Liver (tissue), 3 donors: ENCODE measurements around the gene RARS1.

Experiments
- CTCF ChIP-seq: fragments of 150-350 bp; IDR thresholded peaks from 2 replicates; pipeline ENCODE4 v1.5.1; 2017; ENCODE audit warnings: improper control_type of control experiment, low read depth, low read length; ENCODE audit not compliant: missing input control
- FOXA2 ChIP-seq: IDR thresholded peaks from 2 replicates; pipeline ENCODE4 v1.6.1; 2016; ENCODE audit warnings: antibody characterized with exemption
- JUND ChIP-seq, 2 donors: IDR thresholded peaks; 2 replicates each; pipeline ENCODE4 v1.6.1; 2016; ENCODE audit warnings: antibody characterized with exemption in 2 of 2
- MAX ChIP-seq: IDR thresholded peaks from 2 replicates; pipeline ENCODE4 v1.6.1; 2016; ENCODE audit warnings: antibody characterized with exemption
- RAD21 ChIP-seq, 2 donors: IDR thresholded peaks; 2 replicates each; pipeline ENCODE4 v1.6.1; 2016; ENCODE audit warnings: antibody characterized with exemption in 2 of 2, mild to moderate bottlenecking in 2 of 2
- YY1 ChIP-seq: IDR thresholded peaks from 2 replicates; pipeline ENCODE4 v1.6.1; 2016; ENCODE audit warnings: antibody characterized with exemption, mild to moderate bottlenecking
- donor health status: healthy.
- donor health status: healthy.

GRCh38 chr5:168443533-168443932 is 42.7 kb upstream of the RARS1 start:
- no peak for TF ChIP-seq JUND (IDR thresholded peaks at IDR 0.05)
- TF ChIP-seq MAX, result no peak
- no peak for TF ChIP-seq YY1
- TF ChIP-seq CTCF, result no peak
- no peak for TF ChIP-seq RAD21 (IDR thresholded peaks at IDR 0.05)
- TF ChIP-seq FOXA2, result no peak
